Testis (tissue), 3 donors: ENCODE results near the gene SPEF2. TPM values are rescaled to one million over a fixed set of nuclear protein-coding genes. Genes with fewer than 3 reads are reported as not detected.

ENCODE experiments used
- DNase-seq: peaks from one replicate; pipeline ENCODE4 v3.0.0-alpha.2; 2019
- H3K27ac ChIP-seq, 2 donors: fragments of 200-600 bp; sonication (generic); one replicate each; pipeline ENCODE4 v1.5.1; 2019
- H3K27me3 ChIP-seq: fragments of 200-600 bp; sonication (generic); one replicate; pipeline ENCODE4 v1.5.1; 2019
- H3K36me3 ChIP-seq: fragments of 200-600 bp; sonication (generic); one replicate; pipeline ENCODE4 v1.5.1; 2017; ENCODE audit warnings: low read depth; ENCODE audit errors: missing control alignments
- H3K4me1 ChIP-seq: fragments of 200-600 bp; sonication (generic); one replicate; pipeline ENCODE4 v1.5.1; 2019
- H3K4me3 ChIP-seq, 2 donors: fragments of 200-600 bp; sonication (generic); one replicate each; pipeline ENCODE4 v1.5.1; 2017 to 2019
- H3K9me3 ChIP-seq: fragments of 200-600 bp; sonication (generic); one replicate; pipeline ENCODE4 v1.5.1; 2017
- POLR2A ChIP-seq: fragments of 450-650 bp; IDR thresholded peaks from one replicate; pipeline ENCODE4 v1.6.1; 2017; ENCODE audit warnings: antibody characterized with exemption, mild to moderate bottlenecking, moderate library complexity
- WGBS, 2 donors: methylation state at CpG; one replicate each; pipeline ENCODE4 v1.1.5; 2018; 5-methylcytosine and 5-hydroxymethylcytosine counted together
- intact Hi-C: fragments of 100-400 bp; cut with DNase I; formaldehyde crosslinking; loops from one replicate; pipeline ENCODE4 v1.15.1; 2023; ENCODE audit warnings: low total_unique reads
- polyA plus RNA-seq: library from polyadenylated mRNA; stranded (reverse); fragments of 350-450 nt; fragmentation: Illumina TruSeq; extraction: RNeasy Lipid Tissue Mini Kit (QIAGEN cat#74804); gene quantifications from one replicate; pipeline ENCODE4 v1.2.3, GENCODE V29; 2014; ENCODE audit warnings: low read depth, low replicate concordance; ENCODE audit not compliant: insufficient read depth
- total RNA-seq, 2 donors: library from RNA; depleted of rRNA; stranded (reverse); fragments of >200 nt; gene quantifications; one replicate each; pipeline ENCODE4 v1.2.3, GENCODE V29; 2016
- TF ChIP-seq, protein P1 (sequence below), 3 experiments: fragments of 450-650 bp in 2 of 3; fragments of 200-600 bp in 1 of 3; sonication (generic) in 1 of 3; IDR thresholded peaks; one replicate each; pipeline ENCODE4 v1.5.1; 2016 to 2019; ENCODE audit warnings: antibody characterized with exemption in 3 of 3, mild to moderate bottlenecking in 2 of 3, moderate library complexity in 1 of 3

Gene SPEF2
- total and polyA plus RNA-seq, 3 donors from 2014 or later, result 15.9 to 22.7 (median 17.8) TPM

DNA sequence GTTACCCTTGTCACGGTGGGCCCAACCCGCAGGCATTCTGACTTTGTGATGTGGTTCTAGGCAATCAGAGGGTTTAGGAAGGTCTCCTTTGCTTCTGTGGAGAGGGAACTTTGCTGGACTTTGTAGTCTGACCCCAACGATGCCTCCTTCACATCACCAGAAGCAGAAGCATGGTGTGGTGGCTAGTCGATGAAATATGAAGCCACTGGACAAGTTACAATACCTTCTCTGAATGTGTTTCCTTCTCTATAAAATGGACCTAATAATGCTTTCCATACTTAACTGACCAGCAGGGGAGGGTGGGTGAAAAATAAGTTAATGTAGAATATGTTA is 607 bp downstream of the SPEF2 start:
- intact Hi-C loops, result loop anchor here (10.0 kb wide), 1 partner anchor 307 kb away; no protein-coding TSS in a partner anchor
- H3K27ac ChIP-seq, result no peak overlapping the region
- H3K27me3 ChIP-seq, result no peaks in the 10 kb centered on the region
- TF ChIP-seq, protein P1, sequence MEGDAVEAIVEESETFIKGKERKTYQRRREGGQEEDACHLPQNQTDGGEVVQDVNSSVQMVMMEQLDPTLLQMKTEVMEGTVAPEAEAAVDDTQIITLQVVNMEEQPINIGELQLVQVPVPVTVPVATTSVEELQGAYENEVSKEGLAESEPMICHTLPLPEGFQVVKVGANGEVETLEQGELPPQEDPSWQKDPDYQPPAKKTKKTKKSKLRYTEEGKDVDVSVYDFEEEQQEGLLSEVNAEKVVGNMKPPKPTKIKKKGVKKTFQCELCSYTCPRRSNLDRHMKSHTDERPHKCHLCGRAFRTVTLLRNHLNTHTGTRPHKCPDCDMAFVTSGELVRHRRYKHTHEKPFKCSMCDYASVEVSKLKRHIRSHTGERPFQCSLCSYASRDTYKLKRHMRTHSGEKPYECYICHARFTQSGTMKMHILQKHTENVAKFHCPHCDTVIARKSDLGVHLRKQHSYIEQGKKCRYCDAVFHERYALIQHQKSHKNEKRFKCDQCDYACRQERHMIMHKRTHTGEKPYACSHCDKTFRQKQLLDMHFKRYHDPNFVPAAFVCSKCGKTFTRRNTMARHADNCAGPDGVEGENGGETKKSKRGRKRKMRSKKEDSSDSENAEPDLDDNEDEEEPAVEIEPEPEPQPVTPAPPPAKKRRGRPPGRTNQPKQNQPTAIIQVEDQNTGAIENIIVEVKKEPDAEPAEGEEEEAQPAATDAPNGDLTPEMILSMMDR (IDR thresholded peaks at IDR 0.05), result no peak
- no peak for TF ChIP-seq POLR2A
- no peaks in the 10 kb centered on the region for H3K9me3 ChIP-seq
- no peaks in the 10 kb centered on the region for H3K4me1 ChIP-seq
- peak overlapping the region; percentile 59 to 90 for H3K4me3 ChIP-seq
- DNase-seq, result no peak
- H3K36me3 ChIP-seq, result no peaks in the 10 kb centered on the region
- WGBS, 2 donors, result 1% methylated on average over 4 of the region's 4 CpGs

DNA sequence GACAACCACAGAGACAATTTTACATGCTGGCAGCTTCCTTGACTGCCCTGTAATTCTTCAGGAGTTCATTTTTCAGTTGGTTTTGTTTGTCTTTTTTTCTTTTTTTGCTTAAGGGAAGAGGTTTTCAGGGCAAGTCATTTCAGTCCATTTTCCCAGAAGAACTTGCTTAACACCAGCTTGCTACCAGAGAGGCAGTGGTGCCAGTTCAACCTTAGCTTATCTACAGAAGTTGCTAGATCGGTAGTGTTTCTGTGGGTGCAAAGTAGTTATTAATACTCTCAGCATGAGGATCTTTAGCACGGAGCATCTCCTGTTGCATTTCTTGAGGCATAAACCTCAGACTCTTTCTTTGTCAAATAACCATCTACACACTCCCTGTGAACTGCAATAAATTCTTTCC is 1.1 kb downstream of the SPEF2 start:
- no peak overlapping the region for H3K27ac ChIP-seq
- no peak for DNase-seq

DNA sequence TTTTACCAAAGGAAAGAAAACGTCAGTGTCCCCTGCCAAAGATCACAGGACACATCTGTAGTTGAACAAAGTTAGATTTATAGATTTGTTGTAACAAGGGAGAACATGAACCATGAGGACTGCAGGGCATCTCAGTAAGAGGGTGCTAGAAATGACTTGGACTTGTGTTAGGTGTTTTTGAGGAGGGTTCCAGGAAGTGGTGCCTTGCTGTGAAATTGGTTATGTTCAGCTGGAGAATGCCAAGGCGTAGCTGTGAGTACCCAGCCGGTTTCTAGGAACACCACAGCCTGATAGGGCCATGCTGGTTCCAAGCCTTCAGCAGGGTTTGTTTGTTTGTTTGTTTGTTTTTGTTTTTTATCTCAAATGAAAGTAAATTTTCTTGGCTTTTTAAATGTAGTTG is 5.3 kb downstream of the SPEF2 start:
- no peak overlapping the region for H3K4me3 ChIP-seq
- H3K27me3 ChIP-seq, result no peaks in the 10 kb centered on the region
- no peak for DNase-seq
- no peaks in the 10 kb centered on the region for H3K9me3 ChIP-seq
- 72 to 79% methylated on average over 3 of the region's 3 CpGs for WGBS, 2 donors
- H3K36me3 ChIP-seq, result no peaks in the 10 kb centered on the region
- intact Hi-C loops, result no loop called here
- TF ChIP-seq POLR2A, result no peak
- TF ChIP-seq, protein P1 (IDR thresholded peaks at IDR 0.05), result no peak
- H3K4me1 ChIP-seq, result no peaks in the 10 kb centered on the region
- no peak overlapping the region for H3K27ac ChIP-seq

More for the DNA sequence above, 1.1 kb downstream of the SPEF2 start:
- intact Hi-C loops, result loop anchor here (10.0 kb wide), 1 partner anchor 306 kb away; no protein-coding TSS in a partner anchor
- no peaks in the 10 kb centered on the region for H3K36me3 ChIP-seq
- H3K4me1 ChIP-seq, result no peaks in the 10 kb centered on the region
- no peak overlapping the region for H3K4me3 ChIP-seq
- H3K9me3 ChIP-seq, result no peaks in the 10 kb centered on the region
- TF ChIP-seq POLR2A, result no peak
- TF ChIP-seq, protein P1 (IDR thresholded peaks at IDR 0.05), result no peak
- H3K27me3 ChIP-seq, result no peaks in the 10 kb centered on the region
- 59 to 64% methylated on average over 2 of the region's 2 CpGs for WGBS, 2 donors

DNA sequence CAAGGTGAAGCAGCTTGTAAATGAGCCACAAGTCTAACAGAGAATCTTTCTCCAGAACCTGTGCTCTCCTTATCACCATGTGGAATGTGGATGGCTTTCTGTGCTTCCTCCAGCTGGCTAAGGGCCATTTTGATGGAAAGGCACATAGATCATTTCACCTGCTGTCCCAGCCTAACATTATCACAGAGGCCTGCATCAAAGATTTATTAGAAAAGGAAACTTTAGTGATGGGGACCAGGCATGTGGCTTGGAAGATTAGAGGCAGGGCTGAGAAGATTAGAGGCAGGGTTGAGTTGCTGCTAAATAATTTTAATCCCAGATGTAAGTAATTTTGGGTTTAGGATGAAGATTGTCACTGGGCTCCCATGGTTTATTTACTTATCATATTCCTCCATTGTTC is 6.3 kb downstream of the SPEF2 start:
- intact Hi-C loops, result no loop called here
- DNase-seq, result no peak

DNA sequence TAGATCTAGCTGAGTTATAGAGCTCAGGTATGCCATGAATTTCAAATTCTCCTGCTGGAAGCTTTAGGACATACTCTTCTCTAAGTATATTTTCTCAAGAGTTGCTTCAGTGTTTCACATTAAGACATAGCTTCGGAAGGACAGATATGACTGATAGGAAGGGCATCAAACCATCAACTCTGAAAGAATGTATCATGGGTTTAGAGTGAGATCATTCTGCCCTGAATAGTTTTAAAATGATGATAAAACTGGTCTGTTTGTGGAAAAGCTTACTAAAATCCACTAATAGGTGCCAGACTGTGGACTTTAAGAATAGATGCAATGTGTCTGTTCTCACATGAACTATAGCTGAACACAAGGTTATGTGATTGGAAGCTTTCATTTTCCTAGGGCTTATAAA is 8.4 kb downstream of the SPEF2 start:
- Histone ChIP-seq H3K27me3 (no peaks in the 10 kb centered on the region), H3K36me3 (no peaks in the 10 kb centered on the region)
- TF ChIP-seq, protein P1 (IDR thresholded peaks at IDR 0.05), result no peak
- no peak for TF ChIP-seq POLR2A

More for the DNA sequence above, 6.3 kb downstream of the SPEF2 start:
- TF ChIP-seq, protein P1 (IDR thresholded peaks at IDR 0.05), result no peak
- H3K4me1 ChIP-seq, result no peaks in the 10 kb centered on the region
- no peaks in the 10 kb centered on the region for H3K36me3 ChIP-seq
- no peak overlapping the region for H3K4me3 ChIP-seq
- no peaks in the 10 kb centered on the region for H3K27me3 ChIP-seq
- no peaks in the 10 kb centered on the region for H3K9me3 ChIP-seq
- H3K27ac ChIP-seq, result no peak overlapping the region

More for the DNA sequence above, 8.4 kb downstream of the SPEF2 start:
- Histone ChIP-seq H3K9me3 (no peaks in the 10 kb centered on the region), H3K4me3 (no peak overlapping the region), H3K27ac (no peak overlapping the region), H3K4me1 (no peaks in the 10 kb centered on the region)
- DNase-seq, result no peak
- intact Hi-C loops, result no loop called here
- WGBS, 2 donors, result 66 to 72% methylated on average over 1 of the region's 1 CpG
